DLD1 (cell line): ENCODE results near the gene KRTAP5-7.
"Not testable (repeated sequence)": the region's sequence is repeated elsewhere in the genome, so short reads cannot be mapped to it uniquely, and the experiment has no call there.

Experiments
- in situ Hi-C: cut with HindIII; loops from 2 replicates; pipeline ENCODE4 v1.10.0; 2017; ENCODE audit warnings: low sequenced_read_pairs

Gene KRTAP5-7

GRCh38 chr11:71532036-71532610 is 5.1 kb downstream of the KRTAP5-7 start:
- in situ Hi-C loops = no loop called here

GRCh38 chr11:71534711-71535608 is 7.9 kb downstream of the KRTAP5-7 start:
- in situ Hi-C loops = not testable (repeated sequence)

- in situ Hi-C loops = no loop called here
Observed at GRCh38 chr11:71535825-71536224, 8.8 kb downstream of the KRTAP5-7 start.

GRCh38 chr11:71537537-71537936 is 10.5 kb downstream of the KRTAP5-7 start:
- in situ Hi-C loops = no loop called here

- in situ Hi-C loops = not testable (repeated sequence)
Observed at GRCh38 chr11:71537977-71538665, 11.1 kb downstream of the KRTAP5-7 start, which contains the start of gene KRTAP5-8. Gene KRTAP5-8, plus strand, starts transcription at chr11:71538025. Its CDS starts 31 bp downstream, at chr11:71538056.

GRCh38 chr11:71538666-71538990 is 11.6 kb downstream of the KRTAP5-7 start:
- in situ Hi-C loops = no loop called here

GRCh38 chr11:71539017-71539416 is 11.9 kb downstream of the KRTAP5-7 start:
- in situ Hi-C loops = no loop called here

- in situ Hi-C loops = not testable (repeated sequence)
Observed at GRCh38 chr11:71539971-71540370, 12.9 kb downstream of the KRTAP5-7 start.

- in situ Hi-C loops = not testable (repeated sequence)
Observed at GRCh38 chr11:71540521-71541304, 13.6 kb downstream of the KRTAP5-7 start.

- in situ Hi-C loops = no loop called here
Observed at GRCh38 chr11:71542382-71542781, 15.3 kb downstream of the KRTAP5-7 start.

- in situ Hi-C loops = no loop called here
Observed at GRCh38 chr11:71542879-71543777, 16.1 kb downstream of the KRTAP5-7 start.

GRCh38 chr11:71543866-71544265 is 16.8 kb downstream of the KRTAP5-7 start:
- in situ Hi-C loops = no loop called here

GRCh38 chr11:71544525-71545214 is 17.6 kb downstream of the KRTAP5-7 start:
- in situ Hi-C loops = no loop called here

GRCh38 chr11:71545405-71545966 is 18.4 kb downstream of the KRTAP5-7 start:
- in situ Hi-C loops = no loop called here

- in situ Hi-C loops = no loop called here
Observed at GRCh38 chr11:71548120-71548519, 21.1 kb downstream of the KRTAP5-7 start, which contains the start of gene KRTAP5-9. Gene KRTAP5-9, plus strand, starts transcription at chr11:71548420. Its CDS starts 238 bp downstream, at chr11:71548658.

GRCh38 chr11:71548716-71549151 is 21.7 kb downstream of the KRTAP5-7 start:
- in situ Hi-C loops = no loop called here

- in situ Hi-C loops = no loop called here
Observed at GRCh38 chr11:71551711-71552110, 24.6 kb downstream of the KRTAP5-7 start.

GRCh38 chr11:71554996-71555395 is 27.9 kb downstream of the KRTAP5-7 start:
- in situ Hi-C loops = no loop called here

- in situ Hi-C loops = no loop called here
Observed at GRCh38 chr11:71555508-71555907, 28.4 kb downstream of the KRTAP5-7 start.
